ENCODE data around the gene SGMS1. TPM values are rescaled to one million over a fixed set of nuclear protein-coding genes. Genes with fewer than 3 reads are reported as not detected.
"Not testable (repeated sequence)": the region's sequence is repeated elsewhere in the genome, so short reads cannot be mapped to it uniquely, and the experiment has no call there.

SGMS1 gene
- polyA plus RNA-seq, 4 donors: 54.8 to 64.6 (median 60.5) TPM

DNA sequence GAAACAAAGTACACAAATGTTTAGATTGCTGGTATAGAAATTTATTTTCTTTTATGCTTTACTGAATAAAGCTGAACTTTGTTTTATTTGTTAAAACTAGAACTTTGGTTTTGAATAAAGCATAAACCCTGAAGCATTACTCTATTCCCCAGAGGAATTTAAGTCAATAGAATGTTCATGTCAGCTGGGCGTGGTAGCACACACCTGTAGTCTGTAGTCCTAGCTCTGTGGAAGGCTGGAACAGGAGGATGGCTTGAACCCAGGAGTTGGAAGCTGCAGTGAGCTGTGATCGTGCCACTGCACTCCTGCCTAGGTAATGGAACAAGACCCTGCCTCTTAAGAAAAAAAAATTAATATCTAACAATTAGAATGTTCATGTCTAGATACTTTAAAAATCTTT, 233.5 kb downstream of the SGMS1 start:
- no peak for DNase-seq (ENCODE audit: low read depth in 4 of 4, low spot score in 3 of 4)

DNA sequence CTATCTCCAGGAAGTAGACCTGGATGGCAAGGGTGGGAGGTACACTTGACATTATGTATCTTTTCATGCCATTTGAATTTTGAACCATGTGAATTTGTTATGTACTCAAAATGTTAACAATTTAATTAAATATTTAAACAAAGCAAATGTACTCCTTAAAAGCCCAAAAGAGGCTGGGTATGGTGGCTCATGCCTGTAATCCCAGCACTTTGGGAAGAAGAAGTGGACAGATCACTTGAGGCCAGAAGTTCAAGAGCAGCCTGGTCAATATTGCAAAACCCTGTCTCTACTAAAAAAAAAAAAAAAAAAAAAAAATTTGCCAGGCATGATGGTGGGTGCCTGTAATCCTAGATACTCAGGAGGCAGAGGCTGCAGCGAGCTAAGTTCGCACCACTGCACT, 235.6 kb downstream of the SGMS1 start:
- no peak for DNase-seq (ENCODE audit: low read depth in 4 of 4, low spot score in 3 of 4)

DNA sequence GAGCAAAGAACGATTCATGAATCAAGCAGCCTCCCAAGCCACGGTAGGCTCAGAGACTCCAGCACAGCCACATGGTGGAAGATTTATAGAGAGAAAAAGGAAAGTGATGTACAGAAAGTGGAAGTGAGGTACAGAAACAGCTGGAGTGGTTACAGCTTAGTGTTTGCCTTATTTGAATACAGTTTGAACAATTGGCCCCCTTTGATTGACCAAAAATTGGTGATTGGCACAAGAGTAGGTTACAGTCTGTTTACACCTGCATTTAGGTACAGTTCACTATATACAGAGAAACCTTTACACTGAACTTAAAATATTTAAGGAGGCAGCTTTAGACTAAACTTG, 236.1 kb downstream of the SGMS1 start:
- no peak for DNase-seq (ENCODE audit: low read depth in 4 of 4, low spot score in 3 of 4)

DNA sequence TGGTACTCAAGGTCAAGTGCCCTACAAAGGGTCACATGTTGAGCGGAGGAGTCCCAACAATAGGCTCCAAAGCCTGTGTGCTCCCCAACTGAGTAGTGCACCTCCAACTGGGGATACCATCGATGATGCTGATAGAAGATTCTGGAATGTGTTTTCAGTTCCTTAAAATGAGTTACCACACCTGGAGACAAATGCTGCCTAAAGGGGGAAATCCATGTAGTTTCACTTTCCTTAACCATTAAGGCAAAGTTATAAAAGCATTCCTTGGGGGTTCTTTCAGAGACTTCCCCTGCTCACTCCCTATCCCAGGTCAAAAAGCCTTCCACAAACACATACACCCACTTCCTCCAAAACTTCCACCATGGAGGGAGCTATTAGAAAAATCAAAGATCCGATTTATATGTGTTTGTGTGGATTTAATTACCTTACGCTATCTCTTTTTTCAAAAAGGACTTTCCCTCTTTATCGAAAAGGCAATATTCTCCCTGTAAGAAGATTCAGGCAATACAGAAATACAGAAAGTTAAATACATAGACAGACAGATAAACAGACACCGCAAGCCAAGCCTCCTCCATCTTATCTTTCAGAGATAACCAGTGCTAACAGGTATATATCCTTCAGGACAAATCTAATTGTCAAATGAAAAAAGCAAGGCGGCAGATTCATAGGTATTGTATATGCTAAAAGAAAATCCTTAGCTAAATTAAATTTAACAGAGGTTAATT, 236.6 kb downstream of the SGMS1 start:
- no peak for DNase-seq (ENCODE audit: low read depth in 4 of 4, low spot score in 3 of 4)

DNA sequence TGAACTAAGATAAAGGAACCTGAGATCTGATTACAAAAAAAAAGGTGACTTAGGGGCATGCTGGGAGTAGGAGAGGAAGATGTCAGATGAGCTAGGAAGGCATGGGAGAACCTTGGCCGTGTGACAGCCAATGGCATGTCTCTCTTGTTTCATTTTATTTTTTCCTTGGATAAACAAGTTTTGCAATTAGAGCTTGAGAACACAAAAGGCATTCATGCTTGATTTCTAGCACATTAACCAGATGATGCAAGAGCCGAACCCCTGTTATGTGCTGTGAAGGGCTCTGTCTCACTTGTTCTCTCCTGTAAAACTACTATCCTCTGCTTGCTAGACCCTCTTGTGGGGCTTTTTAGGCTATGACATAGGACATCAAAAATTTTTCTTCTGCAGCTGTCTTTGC, 238.1 kb downstream of the SGMS1 start:
- peak in 1 of 4 donors; percentile 15 for DNase-seq (ENCODE audit: low read depth in 4 of 4, low spot score in 3 of 4)

DNA sequence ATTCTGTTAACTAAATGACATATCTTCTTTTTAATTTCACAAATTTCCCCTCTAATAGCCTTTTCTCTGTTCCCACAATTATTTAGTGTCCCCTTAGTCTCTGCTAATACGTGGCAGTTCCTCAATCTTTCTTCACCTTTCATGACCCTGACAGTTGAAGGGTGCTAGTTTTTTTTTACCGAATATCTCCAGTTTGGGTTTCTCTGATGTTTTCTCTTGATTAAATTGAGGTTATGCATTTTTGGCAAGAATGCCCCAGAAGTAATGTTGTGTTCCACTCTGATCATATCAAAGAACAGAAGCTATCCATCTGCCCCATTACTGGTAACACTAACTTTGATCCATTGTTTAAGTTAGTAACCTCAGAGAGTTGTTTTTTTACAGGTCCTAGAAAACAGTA, 238.9 kb downstream of the SGMS1 start:
- no peak for DNase-seq (ENCODE audit: low read depth in 4 of 4, low spot score in 3 of 4)

DNA sequence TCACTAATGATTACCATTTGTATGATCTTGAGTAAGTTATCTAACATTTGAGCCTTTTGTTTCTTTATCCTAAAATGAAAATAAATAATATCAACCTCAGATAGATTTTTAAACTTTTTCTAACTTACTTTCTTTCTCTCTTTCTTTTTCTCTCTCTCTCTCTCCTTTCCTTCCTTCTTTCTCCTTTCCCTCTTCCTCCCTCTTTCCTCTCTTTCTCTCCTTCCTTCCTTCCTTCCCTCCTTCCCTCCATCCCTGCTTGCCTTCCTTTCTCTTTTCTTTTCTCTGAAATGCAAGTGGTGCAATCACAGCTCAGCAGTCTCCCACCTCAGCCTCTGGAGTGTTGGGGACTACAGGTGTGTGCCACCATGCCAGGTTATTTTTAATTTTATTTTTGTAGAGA, 239.5 kb downstream of the SGMS1 start:
- DNase-seq (ENCODE audit: low read depth in 4 of 4, low spot score in 3 of 4): no peak

DNA sequence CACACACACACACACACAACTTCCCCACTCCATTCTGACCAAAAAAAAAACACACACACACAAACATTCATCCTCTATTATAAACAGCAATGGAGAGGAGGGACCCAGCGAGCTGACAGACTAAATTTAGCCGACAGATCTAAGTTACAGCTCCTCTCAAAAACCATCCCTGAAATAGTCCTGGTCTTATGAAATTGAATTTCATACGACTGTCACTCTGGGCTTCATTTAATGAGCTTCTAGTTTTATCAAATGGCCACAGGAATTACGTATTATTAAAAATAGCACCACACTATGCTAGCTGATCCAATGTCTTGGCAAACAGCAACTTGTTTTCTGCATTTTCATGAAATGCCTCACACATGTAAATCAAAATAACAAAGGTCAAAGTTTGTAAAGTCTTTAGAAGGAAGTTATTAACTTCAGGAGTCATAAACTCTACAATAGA, 241.2 kb downstream of the SGMS1 start:
- DNase-seq (ENCODE audit: low read depth in 4 of 4, low spot score in 3 of 4): no peak

DNA sequence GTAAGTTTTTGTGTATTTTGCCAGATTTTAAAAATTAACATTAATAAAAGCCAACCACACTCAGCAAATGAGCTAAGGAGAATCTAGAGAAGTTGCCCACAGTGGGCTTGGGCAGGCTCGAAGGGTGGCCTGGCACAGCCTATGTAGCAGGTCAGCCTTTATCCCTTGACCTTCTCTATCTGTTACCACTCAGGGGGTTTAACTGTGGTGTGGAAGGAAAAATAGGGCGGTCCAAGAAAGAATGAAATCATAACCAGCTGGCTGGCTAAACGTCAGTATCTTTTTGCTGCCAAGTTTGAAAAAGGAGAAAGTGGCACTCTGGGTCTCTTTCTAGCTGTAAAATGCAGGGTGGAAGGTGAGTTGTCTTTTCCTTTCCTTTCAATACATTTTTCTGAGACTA, 242.1 kb downstream of the SGMS1 start:
- no peak for DNase-seq (ENCODE audit: low read depth in 4 of 4, low spot score in 3 of 4)

DNA sequence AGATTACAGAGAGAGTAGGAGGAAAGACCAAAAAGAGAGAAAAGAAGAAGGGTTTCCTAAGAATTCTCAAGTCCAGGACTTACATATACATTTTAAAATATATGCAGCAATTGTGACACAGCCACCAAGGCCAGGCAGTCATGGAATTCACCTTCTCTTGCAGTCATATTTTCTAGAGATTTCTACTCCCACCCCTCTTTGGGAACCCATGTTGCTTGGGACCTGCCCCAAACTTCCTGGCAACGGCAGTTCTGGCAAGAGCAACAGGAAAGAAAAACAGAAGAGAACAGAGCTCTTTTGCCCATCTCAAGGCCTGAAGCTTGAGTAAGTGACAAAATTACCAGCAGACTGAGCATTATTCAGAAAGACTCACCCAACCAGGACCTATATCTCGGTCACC, 244.1 kb downstream of the SGMS1 start:
- no peak for DNase-seq (ENCODE audit: low read depth in 4 of 4, low spot score in 3 of 4)

DNA sequence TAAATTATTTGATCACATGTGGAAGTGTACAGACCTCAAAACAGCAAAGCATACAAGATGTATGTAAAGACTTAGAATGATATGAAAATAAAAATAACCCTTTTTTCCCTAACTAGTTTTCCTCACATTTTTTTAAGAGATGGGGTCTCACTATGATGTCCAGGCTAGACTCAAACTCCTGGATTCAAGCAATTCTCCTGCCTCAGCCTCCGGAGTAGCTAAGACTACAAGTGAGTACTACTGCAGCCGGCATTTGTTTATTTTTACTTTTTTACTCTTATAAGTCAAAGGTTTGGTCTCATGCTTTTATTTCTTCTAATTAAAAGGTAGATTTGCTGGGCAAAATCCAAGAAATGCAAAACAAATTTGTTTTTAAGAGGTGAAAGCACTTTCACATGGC, 248.0 kb downstream of the SGMS1 start:
- no peak for DNase-seq (ENCODE audit: low read depth in 4 of 4, low spot score in 3 of 4)

DNA sequence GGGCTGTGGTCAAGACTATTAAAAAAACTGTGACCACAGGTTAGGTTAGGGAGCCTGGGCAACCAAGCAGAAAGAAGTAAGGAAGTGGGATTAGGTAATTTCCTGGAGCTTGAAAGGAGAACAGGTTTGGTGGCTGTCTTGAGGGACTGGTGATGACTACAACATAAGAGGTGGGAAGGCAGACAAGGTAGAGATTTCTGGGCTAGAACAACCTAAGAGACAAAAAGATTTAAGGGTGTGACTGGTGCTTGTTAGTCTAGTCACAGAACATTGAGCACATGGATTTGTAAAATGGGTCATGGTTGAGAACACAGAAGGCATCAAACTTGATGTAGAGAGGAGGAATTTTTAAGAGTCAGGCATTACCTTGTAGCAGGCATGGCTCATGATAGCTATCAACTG, 248.7 kb downstream of the SGMS1 start:
- DNase-seq (ENCODE audit: low read depth in 4 of 4, low spot score in 3 of 4): peak in 1 of 4 donors; percentile 22

DNA sequence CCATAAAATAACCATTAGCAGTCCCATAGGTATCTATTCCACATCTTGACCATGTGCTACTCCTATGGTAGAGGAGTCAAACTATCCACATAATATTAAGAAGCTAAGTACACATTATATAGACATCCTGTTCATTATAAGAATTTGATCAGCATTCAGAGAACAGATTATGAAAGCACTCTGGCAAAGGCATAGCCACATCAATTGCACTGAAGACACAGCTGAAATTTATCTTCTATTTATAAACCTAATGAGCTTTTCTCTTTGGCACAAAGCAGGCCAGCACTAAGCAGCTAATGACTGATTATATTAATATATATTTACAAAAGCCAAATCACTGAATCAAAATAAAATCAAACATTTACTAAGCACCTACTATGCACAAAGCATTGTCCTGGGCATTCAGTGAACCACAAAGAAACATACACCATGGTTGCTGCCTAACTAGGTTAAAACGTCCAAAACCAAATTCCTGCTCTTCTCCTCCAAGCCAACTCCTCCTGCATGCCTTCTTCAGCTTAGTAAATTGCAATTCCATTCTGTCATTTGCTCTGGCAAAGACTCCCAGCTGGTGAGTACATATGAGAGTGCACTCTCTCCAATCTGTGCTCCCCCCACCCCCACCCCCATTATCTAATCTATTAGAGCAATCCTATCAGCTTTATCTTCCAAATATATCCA, 249.8 kb downstream of the SGMS1 start:
- no peak for DNase-seq (ENCODE audit: low read depth in 4 of 4, low spot score in 3 of 4)

DNA sequence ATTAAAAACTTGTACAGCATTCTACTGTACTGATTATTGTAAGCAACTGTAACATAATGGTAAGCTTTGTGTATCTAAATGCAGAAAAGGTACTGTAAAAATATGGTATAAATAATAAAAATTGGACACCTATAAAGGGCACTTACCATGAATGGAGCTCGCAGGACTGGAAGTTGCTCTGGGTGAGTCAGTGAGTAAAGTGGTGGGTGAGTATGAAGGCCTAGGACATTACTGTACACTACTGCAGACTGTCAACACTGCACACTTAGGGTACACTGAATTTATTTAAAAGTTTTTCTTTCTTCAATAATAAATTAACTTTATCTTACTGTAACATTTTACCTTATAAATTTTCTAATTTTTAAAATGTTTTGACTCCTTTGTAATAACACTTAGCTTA, 253.8 kb downstream of the SGMS1 start:
- DNase-seq (ENCODE audit: low read depth in 4 of 4, low spot score in 3 of 4): no peak

DNA sequence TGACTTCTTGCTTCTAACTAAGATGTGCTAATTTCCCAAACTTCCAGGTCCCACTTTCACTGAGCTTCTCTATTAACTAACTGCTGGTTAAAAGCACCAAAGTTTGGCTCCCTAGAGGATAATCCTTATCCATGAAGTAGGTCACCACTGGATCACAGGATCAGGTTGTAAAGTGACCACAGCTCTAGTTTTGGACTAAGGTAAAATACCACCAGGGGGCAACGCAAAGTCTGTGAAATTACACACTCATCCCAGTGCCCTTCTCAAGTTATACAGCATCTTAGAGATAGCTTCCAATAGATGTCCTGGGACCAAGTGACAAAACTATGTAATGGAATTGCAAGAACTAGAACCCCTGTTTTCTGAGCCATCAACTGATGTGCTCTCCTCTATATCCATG, 256.0 kb downstream of the SGMS1 start:
- no peak for DNase-seq (ENCODE audit: low read depth in 4 of 4, low spot score in 3 of 4)

DNA sequence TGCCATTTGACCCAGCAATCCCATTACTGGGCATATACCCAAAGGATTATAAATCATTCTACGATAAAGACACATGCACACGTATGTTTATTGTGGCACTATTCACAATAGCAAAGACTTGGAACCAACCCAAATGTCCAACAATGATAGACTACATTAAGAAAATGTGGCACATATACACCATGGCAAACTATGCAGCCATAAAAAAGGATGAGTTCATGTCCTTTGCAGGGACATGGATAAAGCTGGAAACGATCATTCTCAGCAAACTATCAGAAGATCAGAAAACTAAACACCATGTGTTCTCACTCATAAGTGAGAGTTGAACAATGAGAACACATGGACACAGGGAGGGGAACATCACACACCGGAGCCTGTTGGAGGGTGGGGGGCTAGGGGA, 257.3 kb downstream of the SGMS1 start:
- DNase-seq (ENCODE audit: low read depth in 4 of 4, low spot score in 3 of 4): not testable (repeated sequence)

DNA sequence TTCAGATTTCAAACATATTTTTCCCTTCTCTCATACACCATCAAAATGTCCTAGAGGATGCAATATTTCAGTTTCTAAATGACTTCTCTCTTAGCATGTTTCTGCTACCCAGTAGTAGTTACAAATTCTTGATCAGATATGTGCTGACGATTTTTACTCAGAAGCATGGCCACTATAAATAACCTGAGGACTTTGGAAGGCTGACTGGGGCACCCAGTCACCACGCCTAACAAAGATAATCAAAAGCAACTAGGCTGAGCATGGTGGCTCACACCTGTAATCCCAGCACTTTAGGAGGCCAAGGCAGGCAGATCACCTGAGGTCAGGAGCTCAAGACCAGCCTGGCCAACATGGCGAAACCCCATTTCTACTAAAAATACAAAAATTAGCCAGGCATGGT, 259.0 kb downstream of the SGMS1 start:
- DNase-seq (ENCODE audit: low read depth in 4 of 4, low spot score in 3 of 4): not testable (repeated sequence)

DNA sequence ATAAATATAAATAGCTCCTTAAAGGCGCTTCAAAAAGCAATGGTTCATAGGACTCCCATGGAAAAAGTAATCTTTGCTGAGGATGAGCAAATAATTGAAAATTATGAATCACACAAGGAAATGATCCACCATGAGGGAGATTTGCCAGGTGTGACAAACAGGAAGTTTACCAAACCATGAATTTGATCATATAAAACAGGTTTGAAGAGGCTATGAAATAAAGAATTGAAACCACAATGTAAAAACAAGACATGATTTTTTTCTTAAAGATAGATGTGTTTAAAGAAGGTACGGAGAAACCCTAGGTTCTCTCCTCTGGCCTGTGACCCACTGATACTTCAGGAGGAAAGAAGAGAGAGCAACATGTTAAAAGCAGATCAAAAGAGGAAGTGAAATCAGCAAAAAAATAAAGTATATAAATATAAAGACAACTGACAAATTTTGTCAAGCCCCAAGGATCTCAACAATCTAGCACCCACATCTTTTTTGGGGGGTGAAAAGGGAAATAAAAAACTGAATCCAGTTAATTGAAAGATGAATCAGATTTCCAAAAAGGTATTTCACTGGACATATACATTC, 261.1 kb downstream of the SGMS1 start:
- DNase-seq (ENCODE audit: low read depth in 4 of 4, low spot score in 3 of 4): no peak

DNA sequence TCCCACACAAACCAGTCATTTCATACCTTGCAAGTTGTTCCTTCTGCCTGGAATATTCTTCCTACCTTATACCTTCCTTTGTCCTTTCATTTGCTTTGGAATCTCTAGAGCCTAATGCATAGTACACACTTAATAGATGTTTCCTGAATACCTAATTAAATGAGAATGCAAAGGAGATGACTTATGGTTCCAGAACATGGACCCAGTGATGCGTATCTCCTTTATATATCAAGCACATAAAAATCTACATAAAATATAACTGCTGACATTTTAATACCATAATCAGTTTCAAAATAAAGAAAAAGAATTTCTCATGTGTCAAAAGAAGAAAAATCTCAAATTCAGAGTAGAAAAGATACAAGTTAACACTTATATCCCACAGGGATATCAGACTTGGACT, 261.8 kb downstream of the SGMS1 start:
- DNase-seq (ENCODE audit: low read depth in 4 of 4, low spot score in 3 of 4): no peak

DNA sequence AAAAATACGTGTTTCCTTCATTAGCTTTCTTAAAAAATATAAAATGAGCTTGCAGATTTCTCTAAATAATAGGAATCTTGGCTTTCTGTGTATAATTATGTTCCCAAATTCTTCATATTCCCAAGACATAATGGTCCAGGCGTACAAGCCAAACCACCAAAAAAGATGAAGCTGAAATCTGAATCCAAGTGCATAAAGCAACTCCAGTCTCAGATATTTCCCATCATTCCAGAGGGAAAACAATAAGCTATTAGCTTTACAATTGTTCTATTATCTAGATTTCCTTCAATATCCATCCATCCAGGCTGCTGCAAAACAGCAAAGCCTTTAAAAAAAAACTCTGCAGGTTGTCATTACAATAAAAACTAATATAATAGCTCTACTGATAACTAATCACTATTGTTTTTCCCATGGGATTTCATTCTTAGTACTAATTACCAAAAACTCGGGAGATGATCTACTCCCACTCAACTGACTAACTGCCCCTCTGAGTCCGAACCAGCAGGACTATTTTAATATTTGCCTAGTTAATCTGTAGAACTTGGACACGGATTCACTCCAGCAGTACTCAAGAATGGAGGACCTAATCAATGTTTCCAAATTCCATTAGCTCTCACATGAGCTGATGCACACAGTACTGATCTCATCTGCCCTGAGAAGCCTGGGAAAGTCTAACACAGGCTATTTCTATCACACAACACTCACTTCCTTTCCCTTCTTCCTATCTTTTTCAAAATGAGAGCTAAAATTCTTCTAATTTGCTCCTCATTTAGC, 263.5 kb downstream of the SGMS1 start:
- DNase-seq (ENCODE audit: low read depth in 4 of 4, low spot score in 3 of 4): no peak

DNA sequence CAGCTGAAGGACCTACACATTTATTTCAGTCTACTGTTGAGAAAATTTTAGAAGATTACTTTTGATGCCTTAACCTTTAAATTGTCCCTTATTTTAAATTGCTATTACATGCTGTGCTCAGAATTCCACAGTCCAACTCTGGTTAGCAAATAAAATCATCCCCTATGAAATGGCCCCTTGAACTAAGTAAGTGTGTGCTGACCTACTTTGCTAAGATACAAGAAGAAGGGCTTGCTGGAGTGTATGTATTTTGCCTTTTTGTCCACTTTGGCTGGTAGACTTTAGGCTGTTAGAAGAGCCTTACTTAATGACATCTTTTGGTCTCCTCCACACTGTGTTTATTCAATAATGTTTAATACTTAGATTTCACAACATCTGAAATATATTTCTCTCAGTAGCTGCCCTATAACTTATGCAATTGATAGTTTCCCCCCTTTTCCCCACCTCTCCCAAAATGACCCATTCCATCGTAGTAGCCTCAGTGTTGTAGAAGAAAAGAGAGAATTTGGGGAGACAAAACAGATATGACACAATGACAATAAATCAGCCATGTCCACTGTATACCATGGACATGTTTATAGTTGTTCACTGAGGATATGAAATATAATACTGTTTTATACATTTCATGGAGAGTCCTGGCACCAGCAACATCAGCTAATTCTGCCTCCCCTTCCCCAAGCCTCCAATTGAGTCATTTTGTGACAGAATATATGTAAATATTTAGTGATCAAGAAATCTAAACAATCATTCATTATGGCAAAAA, 264.6 kb downstream of the SGMS1 start:
- no peak for DNase-seq (ENCODE audit: low read depth in 4 of 4, low spot score in 3 of 4)
